SKM-1 (cell line): ENCODE data around the gene SLC31A2.
A peak's percentile ranks its signal among the peaks of the same experiment; 100 is the strongest.

Experiments
- DNase-seq: peaks from one replicate; lab custom pipeline; 2025; ENCODE audit not compliant: unreplicated experiment; lab: John Stamatoyannopoulos, UW

Gene SLC31A2

GRCh38 chr9:113185271-113185670 lies 34.5 kb downstream of the SLC31A2 start:
- no peak for DNase-seq

GRCh38 chr9:113186137-113186755 lies 35.4 kb downstream of the SLC31A2 start:
- no peak for DNase-seq

GRCh38 chr9:113187929-113188595 lies 37.3 kb downstream of the SLC31A2 start:
- DNase-seq, result peak; percentile 33

GRCh38 chr9:113192455-113192854 lies 41.6 kb downstream of the SLC31A2 start:
- DNase-seq, result no peak

- DNase-seq, result no peak
Observed at GRCh38 chr9:113199683-113200329, 49.0 kb downstream of the SLC31A2 start.

GRCh38 chr9:113205432-113205831 lies 54.6 kb downstream of the SLC31A2 start:
- DNase-seq, result no peak

GRCh38 chr9:113205861-113206260 lies 55.1 kb downstream of the SLC31A2 start:
- DNase-seq, result no peak

GRCh38 chr9:113210815-113211214 lies 60.0 kb downstream of the SLC31A2 start:
- no peak for DNase-seq
